Measurements from ENCODE around the gene ERG28.

DNA sequence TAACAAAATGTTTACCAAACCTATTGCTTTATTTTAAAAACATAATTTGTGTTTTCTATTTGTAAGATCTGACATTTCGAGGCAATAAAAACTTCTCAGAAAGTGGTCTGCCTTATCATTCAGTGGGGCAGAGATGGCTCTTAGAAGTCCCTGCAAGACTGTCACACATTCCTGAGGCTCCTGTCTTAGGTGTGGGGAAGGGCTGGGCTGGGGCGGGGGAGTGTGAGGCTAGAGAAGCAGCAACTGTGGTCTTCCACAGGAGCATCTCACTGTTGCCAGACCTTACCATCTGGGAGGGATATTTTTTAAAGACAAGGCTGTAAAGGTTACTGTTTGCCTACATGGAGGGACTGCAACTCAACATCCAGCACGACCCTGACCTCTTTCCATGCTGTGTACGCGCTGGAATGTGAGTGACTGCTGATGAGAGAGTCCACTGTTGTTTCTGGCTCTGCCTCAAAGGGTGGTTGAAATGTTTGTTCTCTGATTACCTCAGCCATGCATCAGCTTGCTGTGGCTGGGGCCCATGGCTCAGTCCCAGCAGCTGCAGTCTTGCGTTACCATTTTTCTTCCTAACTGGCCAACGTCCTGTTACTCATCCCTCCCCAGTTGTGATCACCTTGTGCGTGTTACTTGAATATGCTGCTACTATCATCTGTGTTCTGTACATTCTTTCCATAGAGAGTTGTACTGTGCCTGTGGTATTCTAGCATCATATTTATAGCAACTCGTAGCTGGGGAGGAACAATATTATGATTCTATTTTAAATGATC is 12.4 kb downstream of the ERG28 start:
- no peak for TF ChIP-seq CTCF (IDR thresholded peaks at IDR 0.05)
- TF ChIP-seq POLR2A (IDR thresholded peaks at IDR 0.05), result no peak

Measured in body of pancreas (tissue), 4 donors.